Measurements from ENCODE around the gene IMP4.
A peak's percentile ranks its signal among the peaks of the same experiment; 100 is the strongest.
"Not testable (repeated sequence)": the region's sequence is repeated elsewhere in the genome, so short reads cannot be mapped to it uniquely, and the experiment has no call there.

Gene IMP4, protein sequence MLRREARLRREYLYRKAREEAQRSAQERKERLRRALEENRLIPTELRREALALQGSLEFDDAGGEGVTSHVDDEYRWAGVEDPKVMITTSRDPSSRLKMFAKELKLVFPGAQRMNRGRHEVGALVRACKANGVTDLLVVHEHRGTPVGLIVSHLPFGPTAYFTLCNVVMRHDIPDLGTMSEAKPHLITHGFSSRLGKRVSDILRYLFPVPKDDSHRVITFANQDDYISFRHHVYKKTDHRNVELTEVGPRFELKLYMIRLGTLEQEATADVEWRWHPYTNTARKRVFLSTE

DNA sequence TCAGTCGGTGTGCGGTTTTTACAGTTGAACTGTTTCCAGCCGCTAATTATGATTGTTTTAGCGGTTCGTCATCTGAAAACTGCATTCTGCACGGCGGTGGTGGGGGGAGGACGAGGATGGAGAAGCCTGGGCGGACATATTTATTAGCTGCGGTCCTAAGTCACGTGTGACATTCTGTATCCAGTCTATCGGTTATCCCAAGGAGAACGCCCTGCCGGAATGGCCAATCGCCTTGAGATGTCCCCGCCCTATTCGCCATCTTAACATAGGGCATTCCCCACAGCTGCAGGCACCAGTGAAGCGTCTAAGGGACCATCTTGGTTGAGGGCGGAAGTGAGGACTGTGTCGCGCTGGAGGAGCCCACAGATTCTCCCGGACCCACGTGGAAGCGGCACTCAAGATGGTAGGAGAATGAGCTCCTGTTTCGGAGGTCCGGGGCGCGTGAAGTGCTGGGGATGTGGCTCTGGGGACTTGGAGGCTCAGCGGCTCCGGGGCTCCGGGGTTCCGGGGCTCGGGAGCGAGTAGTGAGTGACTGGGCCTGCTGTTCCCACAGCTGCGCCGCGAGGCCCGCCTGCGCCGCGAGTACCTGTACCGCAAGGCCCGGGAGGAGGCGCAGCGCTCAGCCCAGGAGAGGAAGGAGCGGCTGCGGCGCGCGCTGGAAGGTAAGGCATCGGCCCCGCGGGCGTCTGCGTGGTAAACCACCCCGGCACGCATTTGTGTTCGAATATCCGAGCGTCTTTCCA is at the start of gene IMP4:
IMP4 (plus strand) TSS at position 365 of the 743 bp plus-strand sequence; CDS start at position 401, 36 bp downstream.
- peak; percentile 97 for DNase-seq (ENCODE audit: low spot score)

DNA sequence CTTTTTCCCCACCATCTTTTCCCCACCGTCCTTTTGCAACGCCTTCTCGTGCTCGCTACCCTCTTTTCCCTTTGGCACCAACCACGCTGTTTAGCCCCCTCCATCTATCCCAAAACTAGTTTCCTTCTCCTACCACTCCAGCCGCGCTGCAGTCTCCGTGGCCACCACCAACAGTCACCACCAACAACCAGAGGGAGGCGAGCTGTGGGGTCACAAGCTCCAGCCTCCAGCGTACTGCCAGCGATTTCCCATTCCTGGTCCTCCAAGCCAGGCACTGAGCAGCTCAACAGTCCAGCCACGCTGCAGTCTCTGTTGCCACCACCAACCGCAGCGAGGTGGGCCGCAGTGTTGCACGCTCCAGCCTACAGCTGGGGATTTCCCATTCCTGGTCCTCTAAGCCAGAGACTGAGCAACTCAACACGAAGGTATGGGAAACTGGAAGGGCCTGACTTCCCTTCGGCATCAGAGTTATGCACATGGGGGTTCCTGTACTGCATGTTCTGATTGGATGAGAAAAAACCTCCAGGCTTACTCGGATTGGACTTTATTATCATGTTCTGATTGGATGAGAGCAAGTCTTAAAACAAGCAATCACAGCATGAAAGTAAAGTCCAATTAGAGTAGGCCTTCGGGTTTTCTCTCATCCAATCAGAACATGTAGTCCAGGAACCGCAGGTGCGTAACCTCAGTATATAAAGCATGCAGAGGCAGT is 42.3 kb upstream of the IMP4 start:
- no peak for DNase-seq (ENCODE audit: low spot score)

DNA sequence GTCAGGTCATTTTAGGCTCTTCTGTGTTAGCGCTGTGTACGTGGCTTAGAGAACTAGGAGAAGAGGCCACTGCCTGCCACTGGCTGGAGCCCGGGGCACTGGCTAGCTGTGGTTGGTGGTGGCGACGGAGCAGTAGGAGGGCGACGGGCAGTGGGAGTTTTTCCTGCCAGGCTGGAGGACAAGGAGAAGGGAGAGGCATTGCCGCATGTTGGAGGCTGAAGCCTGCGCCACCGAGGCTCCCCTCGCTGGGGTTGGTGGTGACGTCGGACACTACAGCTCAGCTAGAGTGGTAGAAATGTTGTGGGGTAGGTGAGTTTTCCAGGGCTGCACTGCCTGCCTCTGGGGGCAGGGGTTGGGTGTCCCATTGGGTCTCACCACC is 41.7 kb upstream of the IMP4 start:
- DNase-seq (ENCODE audit: low spot score), result no peak

DNA sequence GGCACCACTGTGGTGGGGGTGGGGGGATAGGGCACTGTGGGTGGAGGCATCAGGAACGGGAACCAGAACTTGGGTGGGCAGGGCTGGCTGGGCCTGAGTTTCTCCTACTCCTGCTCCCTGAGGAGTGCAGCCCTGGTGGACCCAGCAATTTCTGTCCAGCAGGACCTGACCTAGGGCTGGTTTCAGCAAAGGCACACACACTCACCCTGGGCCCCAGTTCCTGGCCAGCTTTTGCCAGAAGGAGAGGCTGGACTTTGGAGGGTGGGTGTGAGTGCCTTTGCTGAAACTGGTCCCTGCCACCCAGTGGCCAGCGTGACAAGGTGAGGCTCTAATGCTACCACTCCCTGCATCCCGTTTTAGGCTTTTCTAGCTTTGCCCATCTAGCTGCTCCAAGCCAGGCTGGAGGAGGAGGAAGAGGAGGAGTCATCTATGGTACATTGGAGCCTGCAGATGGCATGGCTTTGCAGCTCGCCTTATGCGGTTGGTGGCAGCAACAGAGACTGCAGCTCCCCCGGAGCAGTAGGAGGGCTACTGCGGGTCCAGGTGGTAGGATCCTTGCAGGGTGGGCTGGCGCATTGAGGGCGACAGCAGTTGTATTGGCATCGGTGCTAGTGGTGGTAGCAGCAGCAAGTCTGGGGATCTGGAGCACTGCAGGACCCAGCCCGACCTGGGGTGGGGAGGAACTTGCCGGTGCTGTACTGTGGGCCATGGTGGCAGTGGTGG is 40.4 kb upstream of the IMP4 start:
- no peak for DNase-seq (ENCODE audit: low spot score)

DNA sequence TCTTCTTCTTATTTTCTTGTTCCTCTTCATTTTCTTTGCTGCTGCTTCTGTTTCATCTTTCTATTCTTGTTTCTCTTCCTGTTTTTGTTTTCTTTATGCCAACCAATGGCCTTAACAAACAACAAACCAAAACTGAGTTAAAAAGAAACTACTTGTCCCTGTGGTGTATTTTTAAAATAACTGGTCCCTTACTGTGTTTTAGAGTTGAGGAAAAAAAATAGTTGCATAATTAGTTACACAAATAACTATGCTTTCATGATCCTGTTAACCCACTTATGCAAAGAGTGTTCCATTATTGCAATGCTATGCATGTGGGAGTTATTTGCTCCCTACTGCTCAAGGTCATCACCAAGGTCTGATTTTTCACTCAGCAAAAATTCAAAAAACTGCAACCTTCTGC is 39.5 kb upstream of the IMP4 start:
- DNase-seq (ENCODE audit: low spot score), result no peak

DNA sequence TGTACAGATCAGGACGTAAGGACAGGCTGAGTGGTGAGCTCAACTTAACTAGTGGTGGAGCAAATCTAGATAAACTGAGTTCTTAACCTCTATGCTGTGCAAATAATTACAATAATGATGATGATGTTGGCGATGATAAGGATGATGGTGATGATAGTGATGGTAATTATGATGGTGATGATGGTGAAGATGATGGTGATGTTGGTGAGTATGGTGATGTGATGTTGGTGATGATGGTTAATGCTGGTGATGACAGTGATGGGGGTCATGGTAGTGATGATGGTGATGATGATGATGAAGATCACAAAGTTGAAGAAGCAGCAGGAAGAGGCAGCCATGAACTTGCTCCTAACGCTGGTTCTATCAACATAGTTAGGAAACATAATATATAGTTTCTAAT is 38.0 kb upstream of the IMP4 start:
- DNase-seq (ENCODE audit: low spot score), result no peak

DNA sequence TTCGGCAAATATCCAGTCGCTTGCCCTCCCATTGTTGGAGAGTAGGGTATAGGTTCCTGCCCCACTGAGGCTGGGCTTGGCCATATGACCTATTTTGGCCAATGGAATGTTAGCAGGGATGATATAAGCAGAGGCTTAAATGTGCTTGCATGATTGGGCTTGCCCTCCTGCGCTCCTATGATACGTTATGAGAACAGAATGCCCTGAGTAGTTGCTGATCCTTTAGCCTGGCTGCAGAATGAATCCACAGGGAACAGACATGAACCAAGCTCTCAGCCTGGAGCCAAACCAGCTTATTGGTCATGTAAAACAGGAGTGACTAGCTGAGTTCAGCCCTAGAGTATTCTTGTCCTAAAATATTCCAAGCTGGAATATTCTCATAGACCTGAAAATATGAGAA is 34.8 kb upstream of the IMP4 start:
- no peak for DNase-seq (ENCODE audit: low spot score)

DNA sequence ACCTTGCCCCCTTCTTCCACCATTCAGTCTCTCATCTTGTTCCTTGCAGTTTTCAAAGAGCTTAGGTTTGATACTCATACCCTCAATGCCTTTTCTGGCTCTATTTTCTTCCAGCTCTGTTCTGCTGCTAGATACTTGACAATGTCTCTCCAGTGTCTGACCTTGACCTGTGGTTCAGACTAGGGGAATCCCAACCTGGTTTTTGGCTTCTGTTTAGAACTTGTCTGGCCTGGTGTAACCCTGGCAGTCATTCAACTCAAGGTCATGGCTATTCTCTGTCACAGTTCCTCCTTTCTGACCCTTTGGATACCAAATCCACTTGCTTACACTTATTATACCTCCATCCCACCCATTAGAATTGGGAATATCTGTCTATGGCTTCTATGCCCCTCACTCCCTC is 31.8 kb upstream of the IMP4 start:
- DNase-seq (ENCODE audit: low spot score), result no peak

DNA sequence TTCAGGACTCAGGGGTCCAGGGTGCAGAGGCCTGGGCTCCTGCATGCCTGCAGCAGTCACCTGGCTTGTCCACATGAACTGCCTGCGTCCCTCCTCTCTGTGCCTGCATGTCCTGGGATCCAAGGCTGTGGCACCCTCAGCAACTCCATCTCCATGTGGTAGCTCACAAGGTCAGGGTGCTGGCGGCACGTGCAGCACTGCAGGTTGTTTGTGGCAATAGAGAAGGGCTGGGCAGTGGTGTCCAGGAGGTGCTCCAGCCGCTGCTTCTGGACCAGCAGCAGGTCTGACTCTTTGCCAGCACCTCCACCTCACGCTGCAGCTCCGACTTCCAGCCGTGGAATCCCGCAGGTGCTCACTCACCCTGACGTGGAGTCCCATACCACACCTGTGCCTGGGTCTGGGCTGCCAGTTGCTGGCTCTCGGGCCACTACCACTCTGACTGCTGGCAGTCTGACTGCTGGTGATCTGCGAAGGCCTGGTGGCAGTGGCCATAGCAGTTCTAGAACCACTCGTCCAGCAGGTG is 28.8 kb upstream of the IMP4 start:
- DNase-seq (ENCODE audit: low spot score), result no peak

DNA sequence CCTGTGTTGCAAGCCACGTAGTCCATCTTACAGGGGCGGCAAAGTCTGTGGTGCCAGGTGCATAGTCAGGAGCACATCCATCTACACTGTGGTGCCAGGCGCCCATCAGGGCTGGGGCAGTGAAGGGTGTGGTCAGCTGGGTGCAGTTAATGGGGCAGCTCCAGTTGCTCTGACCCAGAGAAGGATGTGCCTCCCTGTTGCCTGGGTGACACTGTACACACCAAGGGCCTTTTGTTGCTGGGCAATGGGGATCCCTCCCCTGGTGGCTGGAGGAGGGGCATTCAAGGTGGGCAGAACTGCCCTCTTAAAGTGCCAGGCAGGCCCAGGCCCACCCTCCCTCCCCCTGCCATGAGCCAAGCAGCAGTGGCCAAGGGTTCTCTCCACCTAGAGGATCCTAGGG is 28.3 kb upstream of the IMP4 start:
- DNase-seq (ENCODE audit: low spot score), result no peak

DNA sequence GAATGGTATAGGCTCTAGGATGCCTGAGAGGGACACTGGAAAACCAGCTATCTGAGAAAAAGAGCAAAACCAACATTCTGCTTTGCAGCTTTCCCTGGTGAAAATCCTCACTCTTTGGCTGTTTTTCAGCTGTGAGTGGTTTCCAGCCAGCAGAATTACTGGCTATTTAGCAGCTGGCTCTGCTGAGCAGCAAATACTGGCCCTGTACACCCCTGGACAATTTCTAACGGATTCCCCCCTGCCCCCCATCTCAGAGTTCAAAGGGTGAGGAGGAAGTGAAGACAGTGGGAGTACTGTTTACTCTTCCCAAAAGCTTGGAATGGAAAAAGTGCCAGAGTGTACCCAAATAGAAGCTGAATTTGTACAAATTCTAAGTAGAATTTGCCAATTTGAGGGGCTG is 26.1 kb upstream of the IMP4 start:
- no peak for DNase-seq (ENCODE audit: low spot score)

DNA sequence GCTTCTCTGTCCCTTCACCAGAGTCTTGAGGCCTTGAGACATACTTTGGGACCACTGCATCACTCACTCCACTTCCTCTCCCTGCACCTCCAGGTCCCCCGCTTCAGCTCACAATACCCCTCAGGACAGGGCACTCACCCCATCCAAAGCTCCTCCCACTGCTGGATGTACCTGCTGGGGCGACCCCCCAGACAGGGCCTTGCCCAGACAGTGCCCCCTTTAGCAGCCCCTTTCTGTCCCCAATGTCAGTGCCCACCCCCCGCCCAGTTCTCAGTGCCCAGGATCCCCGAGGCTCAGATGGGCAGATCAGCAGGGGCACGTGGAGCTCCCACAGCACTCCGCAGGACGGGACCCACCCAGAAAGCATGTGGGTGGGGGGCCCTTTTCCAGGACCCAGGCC is 23.8 kb upstream of the IMP4 start:
- no peak for DNase-seq (ENCODE audit: low spot score)

DNA sequence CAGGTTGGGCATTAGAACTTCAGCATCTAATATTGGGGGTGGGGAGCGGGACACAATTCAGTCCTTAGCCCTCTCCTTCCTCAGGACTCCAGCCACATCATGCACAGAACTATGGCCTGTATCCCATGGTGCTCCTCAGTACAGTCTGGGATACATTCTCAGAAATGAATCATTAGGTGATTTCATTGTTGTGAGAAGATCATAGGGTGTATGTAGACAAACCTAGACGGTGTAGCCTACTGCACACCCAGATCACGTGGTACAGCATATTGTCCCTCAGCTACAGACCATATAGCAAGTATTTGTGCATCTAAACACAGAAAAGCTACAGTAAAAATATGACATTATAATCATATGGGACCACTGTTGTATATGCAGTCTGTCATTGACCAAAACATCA is 23.2 kb upstream of the IMP4 start:
- DNase-seq (ENCODE audit: low spot score), result no peak

DNA sequence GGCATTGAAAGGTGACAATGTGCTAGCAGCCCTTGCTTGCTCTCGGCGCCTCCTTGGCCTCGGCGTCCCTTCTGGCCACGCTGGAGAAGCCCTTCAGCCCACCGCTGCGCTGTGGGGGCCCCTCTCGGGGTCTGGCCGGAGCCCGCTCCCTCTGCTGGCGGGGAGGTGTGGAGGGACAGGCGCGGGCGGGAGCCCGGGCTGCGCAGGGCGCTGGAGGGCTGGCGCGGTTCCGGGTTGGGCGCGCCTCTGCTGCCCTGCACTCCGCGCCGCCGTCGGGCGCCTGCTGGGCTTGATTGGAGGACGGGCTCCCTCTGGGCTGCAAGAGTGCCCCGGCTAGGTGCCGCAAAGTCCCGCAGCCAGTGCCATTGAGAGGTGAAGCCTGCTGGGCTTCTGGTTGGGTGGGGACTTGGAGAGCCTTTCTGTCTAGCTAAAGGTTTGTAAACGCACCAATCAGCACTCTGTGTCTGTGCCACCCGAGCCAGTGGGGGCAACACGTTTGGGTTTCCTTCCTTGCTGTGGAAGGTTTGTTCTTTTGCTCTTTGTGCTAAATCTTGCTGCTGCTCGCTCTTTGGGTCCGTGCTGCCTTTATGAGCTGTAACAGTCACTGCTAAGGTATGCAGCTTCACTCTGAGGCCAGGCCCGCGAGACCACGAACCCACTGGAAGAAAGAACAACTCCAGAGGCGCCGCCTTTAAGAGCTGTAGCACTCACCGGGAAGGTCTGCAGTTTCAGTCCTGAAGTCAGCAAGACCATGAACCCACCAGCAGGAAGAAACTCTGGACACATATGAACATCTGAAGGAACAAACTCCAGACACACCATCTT is 14.8 kb upstream of the IMP4 start:
- no peak for DNase-seq (ENCODE audit: low spot score)

DNA sequence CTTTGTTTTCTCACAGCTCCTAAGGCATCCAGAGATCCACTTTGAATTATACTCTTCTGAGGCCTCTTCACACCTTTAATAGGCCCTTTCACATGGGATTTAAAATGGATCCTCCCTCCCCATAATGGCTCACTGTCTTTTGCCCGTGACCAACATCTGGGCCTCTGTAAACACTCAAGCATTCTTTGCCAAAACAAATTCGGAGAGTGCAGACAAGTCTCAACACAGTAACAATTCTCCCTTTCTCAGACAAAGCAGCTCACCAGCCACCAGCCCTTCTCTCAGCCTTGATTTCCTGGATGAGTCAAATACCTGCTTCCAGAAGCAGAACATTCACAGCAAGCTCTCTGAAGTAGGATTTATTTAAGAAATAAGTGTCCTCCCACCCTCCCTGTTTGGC is 14.0 kb upstream of the IMP4 start:
- DNase-seq (ENCODE audit: low spot score), result no peak

DNA sequence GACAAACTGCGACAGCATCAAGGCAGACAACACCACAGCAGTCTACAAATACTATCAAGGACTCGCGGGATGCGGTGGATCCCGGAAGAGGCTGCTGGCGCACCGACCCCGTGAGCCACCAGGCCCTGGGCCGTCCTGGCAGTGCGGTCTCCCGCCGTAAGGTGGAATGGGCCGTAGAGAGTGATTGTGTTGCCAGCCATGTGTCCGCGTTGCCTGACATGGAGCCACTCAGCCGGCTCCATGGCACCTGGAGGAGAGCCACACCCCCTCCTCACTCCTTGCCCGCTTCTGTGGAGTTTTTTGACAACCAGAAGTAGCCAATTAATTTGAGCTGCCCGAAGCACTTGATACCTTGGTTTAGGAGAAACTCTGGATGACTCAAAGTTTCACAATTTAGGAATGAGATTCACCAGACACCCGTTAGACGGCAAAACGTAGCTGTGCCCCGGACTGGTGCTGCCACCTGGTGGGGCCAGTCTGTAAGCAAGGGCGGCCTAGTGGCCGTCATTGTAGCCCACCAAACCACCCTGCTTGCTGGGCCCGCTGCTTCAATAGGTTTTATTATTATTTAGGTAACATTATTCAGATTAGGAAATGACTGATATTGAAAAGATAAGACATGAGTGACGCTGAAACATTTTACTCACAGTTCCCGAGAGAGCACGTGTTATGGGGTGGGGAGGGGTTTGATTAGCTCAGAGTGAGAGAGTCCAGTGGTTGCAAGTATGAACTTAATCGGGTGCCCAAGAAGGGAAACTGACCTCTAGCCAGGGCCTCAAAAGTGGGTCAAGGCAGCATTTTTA is 10.2 kb upstream of the IMP4 start:
- DNase-seq (ENCODE audit: low spot score), result peak; percentile 62

DNA sequence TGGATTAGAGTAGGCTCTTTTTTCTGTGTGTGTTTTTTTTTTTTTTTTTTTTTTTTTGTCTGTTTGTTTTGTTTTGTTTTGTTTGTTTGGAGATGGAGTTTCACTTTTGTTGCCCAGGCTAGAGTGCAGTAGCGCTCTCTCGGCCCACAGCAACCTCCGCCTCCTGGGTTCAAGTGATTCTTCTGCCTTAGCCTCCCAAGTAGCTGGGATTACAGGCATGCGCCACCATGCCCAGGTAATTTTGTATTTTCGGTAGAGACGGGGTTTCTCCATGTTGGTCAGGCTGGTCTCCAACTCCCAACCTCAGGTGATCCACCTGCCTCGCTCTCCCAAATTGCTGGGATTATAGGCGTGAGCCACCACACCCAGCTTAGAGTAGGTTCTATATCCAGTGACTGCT is 9.4 kb upstream of the IMP4 start:
- not testable (repeated sequence) for DNase-seq (ENCODE audit: low spot score)

DNA sequence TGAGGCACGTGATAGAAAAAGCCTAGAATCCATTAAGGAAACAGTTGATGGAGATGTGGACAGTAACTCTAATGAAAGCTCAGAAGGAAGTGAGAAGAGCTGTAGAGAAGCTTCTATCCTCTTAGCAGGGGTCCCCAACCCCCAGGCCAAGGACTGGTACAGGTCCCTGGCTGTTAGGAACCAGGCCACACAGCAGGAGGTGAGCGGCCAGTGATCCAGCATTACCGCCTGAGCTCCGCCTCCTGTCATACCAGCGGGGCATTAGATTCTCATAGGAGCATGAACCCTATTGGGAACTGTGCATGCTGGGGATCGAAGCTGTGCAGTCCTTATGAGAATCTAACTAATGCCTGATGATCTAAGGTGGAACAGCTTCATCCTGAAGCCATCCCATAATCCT is 8.7 kb upstream of the IMP4 start:
- DNase-seq (ENCODE audit: low spot score), result no peak

DNA sequence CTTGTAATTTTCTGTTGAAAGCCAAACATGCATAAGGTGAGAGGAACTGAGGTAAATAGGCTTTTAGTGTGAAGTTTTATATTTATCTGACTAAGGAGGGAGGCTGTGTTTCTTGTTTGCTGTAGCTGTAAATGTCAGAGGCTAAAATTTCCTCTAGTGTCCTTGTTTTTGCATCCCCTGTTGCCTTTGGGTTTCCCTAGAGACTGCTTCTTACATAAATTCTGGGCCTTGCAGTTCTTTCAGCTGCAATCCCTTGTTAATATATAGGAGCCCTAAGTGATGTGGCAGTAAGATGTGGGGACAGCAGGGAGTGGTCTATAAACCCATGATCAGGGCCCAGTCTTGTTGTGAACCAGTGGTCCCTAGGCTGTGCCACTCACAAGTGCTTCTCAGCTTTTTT is 7.5 kb upstream of the IMP4 start:
- DNase-seq (ENCODE audit: low spot score), result no peak

DNA sequence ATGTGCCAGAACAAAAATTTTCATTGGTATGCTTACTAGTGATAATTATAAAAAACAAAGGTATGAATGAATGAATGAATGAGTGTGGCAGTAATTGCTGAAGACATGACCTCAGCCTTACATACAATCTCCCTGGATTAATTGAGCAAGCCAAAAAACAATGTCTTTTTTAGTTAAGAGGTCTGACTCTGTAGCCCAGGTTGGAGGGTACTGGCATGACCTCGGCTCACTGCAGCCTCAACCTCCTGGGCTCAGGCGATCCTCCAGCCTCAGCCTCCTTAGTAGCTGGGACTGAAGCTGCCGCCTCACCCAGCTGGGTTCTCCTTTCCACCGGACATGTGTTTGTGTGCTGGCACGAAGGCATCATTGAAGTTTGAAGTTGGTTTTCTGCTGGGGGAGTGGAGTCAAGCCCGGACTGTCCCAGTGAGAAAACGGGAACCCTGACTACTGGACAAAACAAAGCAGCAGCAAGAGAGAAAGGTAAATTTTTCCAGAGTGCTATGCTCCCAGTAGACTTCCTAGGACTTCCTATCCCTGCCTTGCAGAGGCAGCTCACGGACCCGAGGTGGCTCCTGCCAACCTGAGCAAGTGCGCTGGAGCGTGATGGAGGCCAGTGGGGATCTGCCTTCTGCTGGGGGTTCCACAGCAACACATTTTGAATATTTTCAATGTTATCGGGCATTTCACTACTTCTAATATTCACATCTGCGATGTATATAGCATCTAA is 6.4 kb upstream of the IMP4 start:
- no peak for DNase-seq (ENCODE audit: low spot score)

Data from hematopoietic multipotent progenitor cell treated with erythropoietin and hydrocortisone succinate and interleukin-3 and kit ligand, for 15 days (in vitro differentiated cells).